ENCODE results near the gene IQSEC1.

Gene IQSEC1

DNA sequence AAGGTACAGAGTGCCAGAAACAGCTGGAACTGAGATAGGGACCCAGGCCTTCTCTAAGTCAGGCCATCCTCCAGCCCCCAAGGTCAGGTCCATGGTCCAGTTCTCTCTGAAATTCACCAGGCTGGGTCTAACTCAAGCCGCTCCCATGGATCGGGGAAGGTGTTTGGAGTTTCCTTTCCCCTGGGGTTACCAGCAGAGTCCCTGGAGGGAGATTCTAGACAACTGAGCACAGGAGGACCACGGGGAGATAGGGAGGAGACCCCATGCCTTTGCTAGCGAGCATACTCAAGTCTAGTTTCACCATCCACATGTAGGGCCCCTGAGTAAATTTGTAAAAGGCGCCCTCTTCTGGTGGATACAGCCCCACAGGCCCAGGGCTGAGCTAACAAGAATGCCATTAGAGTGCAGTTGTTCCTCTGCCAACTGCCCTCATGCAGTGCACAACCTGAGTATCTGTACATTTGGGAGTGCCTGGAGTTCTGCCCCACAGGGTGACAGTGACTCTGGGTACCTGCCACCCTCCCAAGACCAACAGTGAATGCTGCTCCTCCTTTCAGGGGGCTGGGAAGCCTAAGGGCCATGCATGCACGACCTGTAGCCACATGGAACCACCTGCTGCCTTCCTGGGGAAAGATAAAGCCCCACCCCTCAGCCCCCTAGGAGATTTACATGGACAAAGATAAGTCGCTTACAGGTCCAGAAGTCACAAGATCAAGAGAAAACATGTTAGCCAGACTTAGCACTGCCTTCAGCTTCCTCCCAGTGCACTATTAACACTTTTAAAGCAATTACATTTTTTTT lies 89.0 kb downstream of the IQSEC1 start:
- peak; percentile 59 for DNase-seq (ENCODE audit: low read depth)

DNA sequence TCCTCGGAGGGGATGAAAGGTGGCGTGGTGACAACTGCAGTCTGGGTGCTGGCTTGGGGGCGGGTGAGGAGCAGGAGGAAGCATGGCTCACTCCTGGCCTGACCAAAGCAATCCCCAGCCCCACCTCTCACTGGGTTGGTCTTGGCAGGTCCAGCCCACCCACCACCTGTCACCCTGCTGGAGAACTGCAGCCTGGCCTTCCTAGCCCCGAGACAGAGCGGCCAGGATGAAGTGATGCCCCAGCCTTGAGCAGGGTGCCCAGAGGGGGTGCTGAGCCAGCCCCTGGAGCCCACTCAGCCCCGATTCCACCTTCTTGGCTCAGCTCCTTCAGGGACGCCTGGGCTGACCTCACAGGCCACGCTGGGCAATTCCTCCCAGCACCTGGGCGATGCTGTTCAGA lies 89.9 kb downstream of the IQSEC1 start:
- DNase-seq (ENCODE audit: low read depth), result no peak

DNA sequence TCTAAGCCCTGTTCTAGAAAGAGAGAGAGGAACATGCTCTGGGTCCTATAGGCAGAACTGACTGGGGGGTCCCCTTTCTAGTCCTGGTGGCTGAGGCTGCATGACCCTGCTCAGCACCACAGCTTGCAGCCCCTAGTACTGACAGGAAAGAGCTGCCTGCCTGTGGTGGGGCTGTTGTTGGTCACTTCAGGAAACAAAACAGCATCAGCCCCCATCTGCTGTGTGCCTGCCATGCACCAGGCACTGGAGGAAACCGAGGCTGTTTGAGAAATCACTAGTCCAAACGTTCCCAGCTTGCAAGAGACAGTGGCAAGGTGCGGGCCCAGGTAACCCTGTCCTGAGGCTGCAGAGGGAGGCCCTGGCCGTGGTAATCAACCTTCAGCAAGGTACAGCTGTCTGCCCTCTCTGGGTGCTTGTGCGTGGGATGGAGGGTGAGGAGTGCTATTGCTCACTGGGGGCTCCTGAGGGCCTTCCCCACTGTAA lies 90.6 kb downstream of the IQSEC1 start:
- DNase-seq (ENCODE audit: low read depth), result no peak

DNA sequence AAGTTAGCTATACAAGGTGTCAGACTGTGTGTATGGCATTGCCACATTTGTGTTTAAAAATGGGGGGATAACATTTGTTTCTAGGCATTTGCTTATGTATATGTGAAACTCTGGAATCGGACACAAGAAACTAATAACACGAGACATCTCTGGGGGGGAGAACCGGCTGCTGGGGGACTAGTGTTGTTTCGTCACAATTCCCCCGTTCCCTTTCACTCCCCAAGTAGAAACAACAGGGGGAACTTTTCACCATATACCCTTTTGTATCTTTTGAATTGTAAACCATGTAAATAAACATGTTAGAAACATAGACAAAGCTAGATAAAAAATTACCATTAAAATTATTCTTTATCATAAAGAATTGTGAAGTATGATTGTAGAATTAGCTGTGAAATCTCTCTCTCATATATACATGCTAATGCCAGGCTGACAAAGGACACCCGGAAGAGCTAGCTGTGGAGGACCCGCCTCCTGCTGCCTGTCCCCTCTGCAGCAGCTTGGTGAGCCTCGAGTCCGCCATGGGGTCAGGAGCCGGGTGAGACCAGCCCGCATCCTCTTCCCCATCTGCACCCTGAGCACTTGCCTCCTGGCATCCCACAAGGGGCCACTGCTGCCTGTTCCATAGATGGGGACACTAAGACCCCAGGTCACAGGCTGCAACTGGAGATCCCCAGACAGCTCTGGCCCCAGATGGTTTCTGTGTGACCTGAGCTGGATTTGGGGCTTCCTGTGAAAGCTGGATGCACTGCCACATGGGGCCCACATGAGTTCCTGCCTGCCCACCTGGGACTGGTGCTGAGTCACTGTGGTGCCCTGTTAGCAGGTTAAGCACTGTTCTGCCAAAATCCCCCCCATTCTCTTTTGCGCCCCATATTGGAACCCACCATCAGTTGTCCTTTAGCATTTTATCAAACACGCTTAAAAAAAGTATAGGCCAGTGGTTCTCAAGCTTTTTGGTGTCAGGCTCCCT lies 91.6 kb downstream of the IQSEC1 start:
- no peak for DNase-seq (ENCODE audit: low read depth)

DNA sequence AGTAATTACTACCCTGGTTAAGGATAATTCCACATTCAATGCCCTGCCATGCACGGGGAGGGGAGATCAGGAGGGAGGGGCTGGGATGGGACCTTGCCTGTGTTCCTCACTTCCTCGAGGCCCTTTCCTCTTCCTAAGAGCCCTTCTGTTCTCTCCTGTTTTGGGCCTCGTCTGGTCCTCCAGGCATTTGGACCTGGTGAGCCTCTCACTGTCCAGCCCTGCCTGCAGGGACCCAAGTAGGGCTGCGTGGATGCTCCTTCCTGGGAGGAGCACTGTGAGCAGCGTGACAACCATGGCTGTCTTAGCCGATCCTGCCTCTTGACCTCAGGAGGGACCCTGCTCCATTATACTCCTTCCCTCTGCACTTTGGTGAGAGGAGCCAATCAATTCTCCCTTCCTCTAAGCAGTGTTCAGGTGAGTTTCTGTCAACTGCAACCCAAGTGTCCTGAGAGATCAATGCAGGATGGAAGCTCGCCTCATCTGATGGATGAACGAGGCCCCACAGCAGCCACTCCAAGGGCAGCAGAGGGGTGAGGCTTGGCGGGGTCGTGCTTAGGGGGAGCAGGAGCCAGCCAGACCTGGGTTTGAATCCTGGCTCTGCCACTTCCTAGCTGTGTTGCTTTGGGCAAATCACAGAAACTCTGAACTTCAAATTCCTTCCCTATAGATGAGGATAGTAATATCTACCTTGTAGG lies 92.5 kb downstream of the IQSEC1 start:
- DNase-seq (ENCODE audit: low read depth), result no peak

DNA sequence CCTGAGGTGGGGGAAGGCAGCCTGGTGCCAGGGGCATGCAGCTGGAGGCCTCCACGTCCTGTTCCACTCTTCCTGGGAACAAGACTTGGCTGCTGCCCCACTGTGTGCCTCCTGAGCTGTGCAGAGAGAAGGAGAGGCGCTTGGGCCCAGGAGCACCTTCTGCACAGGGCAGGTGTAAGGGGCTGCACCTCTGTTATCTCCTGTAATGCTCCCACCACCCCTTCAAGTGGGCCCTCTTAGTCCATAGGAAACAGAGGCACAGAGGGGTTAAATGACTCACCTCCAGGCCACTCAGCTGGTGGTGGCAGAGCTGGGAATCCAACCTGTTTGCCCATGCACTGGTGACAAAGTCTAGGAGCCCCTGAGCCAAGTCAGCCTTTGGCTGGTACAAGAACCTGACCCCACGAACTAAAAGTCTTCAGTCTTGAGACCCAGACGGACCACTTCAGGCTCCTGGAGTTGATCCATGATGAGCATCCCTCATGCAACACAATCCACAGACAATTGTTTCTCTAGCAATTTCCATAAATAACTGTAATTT lies 93.2 kb downstream of the IQSEC1 start:
- DNase-seq (ENCODE audit: low read depth), result no peak

DNA sequence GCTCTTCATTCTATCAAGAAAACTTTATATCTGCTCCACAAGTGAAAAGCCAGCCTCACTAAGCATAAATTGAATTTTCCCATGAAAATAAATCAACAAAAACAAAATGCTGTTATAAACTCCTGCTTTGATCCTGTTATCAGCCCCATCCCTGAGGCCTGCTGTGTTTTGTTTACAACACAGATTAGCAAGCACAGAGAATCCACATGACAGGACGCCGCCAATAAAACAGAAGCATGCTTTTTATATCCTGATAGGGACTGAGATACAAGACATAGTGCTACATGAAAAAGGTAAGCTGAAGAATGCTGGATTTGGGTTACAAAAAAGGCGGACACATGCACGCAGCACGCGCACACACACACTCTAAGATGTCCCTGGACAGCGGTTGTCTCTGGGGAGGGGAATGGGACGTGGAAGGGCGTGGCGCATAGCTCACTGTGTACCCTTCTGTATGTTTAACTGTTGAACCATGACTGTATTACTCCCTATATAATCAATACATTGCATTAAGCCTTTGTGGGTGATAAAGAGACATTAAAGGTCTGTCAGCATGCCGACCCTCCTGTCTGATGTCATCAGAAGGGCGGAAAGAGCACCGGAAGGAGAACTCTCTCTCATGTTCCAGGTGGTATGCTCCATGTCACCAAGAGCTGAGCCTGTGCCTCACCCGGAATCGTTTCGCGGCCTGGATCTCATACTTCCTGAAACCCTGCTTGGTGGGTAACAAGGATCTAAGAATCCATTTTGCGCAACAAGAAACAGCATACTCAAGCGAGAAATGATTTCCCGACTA lies 93.9 kb downstream of the IQSEC1 start:
- DNase-seq (ENCODE audit: low read depth), result no peak

DNA sequence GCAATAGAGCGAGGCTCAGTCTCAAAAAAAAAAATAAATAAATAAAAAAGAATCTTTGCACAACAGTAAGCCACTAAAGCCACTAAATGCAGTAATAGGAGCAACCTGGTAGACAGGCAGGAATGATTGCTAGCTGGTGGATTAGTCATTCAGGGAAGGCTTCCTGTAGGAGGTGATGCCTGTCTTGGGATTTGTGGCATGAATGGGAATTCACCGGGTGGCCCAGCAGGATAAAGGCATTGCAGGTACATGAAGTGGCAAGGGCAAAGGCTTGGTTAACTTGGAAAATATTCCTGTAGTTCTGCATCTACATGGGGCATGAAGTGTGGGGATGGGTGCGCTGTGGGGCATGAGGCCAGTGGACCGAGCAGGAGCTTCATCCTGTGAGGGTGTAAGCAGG lies 94.5 kb downstream of the IQSEC1 start:
- no peak for DNase-seq (ENCODE audit: low read depth)

DNA sequence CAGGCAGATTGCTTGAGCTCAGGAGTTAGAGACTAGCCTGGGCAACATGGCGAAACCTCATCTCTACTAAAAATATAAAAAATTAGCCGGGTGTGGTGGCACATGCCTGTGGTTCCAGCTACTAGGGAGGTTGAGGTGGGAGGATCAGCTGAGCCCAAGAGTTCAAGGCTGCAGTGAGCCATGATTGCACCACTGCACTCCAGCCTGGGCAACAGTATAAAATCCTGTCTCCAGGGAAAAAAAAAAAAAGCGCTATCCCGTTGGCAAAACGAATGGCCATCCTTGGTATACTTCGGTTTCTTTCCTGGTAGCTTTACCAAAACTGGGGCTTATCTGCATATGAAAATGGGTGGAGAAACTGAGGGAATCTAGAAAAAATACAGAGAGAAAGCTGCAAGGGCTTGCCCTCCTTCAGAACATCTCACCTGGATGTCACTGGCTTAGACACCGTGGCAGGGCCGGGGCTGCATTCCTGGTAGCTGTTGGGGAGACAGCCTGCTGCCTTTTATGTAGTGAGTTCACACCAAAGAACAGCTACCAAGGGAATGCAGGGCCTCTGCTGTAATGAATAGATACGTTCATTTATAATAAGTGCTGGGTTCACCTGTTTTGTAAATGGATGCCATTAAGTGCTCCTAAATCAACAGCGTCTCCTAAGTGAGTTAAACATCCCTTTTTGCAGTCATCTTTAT lies 96.0 kb downstream of the IQSEC1 start:
- no peak for DNase-seq (ENCODE audit: low read depth)

DNA sequence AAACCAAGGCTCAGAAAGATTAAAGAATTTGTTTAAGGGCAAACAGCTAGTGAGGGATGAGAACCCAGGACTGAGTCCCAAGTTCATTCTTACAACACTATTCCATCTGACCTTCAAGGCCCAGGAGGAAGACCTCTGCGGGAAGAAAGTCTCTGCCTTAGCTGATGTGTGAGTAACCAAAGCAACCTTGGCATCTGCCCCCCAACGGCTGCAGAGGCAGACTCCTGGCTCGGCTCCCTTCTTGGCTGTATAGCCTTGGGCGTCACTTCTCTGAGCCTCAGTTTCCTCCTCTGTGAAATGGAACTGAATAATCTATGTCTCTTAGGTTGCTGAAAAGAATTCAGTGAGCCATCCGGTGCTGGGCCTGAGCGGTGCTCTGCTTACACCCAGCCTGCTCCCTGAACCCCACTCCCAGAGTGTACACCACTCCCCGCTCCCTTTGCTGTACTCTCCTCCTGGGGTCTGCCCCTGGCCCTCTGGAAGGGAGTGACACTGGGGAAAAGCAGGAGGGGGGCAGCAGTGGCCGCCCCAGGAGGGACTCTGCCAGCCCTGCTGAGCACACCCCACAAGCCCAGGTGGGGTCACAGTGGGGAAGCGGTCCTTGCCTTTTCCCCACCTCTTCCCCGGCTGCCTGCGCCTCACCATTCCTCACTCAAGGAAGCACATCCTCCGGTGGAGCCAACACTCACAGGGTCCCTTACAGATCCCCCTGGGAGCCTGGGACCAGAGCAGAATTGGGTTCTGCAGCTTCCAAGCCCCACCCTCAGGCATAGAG lies 97.3 kb downstream of the IQSEC1 start:
- no peak for DNase-seq (ENCODE audit: low read depth)

DNA sequence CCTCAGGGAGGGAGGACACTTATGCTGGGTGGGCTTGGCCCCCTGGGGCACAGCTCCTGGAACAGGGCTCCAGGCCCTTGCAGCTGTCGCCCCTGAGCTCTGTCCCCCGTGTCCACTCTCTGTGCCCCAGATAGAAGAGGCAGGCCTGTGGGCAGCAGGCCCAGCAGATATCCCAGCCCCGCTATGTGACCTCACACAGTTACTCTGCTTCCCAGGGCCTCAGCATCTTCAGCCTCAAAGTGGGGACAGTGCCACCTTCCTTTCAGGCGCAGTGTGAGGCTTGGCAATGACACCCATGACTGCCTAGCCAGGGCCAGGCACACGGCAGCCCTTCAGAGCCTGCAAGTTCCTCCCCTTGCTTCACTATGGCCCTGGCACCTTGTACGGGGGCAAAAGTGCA lies 98.4 kb downstream of the IQSEC1 start:
- DNase-seq (ENCODE audit: low read depth), result no peak

DNA sequence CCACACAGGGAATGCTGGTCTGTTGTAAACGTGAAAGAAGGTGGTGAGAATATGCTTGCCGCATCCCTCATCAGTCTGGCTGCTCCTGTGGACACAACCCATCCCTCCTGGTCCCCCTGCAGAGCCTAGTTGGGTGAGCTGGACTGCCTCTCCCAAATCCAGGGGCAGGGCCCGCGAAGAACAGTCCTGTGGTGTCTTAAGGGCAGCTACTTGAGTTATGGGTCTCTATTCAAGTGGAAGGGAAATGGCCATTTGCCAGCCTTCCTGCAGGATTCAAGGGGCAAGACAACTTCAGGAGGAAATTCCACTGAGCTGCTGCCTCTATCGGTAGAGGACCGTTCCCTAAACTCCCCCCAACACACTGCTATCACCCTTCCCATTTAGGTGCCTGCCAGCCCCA lies 98.9 kb downstream of the IQSEC1 start:
- no peak for DNase-seq (ENCODE audit: low read depth)

DNA sequence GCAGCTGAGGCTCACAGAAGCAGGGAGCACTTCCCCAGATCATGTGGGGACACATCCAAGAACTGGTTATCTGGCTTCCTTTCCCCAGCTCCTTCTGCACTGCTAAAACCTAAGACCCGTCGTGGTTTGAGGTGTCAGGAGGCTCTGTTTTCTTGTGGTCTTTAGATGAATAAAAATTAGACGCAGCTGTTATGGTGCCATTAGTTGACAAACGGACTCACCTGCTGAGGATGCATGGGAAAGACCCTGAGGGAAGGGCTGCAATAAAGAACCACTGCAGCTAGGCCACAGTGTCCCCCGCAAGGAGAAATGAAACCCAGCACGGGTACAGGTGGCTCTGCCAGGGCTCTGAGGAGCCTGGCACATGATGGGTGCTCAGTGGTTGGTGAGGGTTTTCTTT lies 99.4 kb downstream of the IQSEC1 start:
- DNase-seq (ENCODE audit: low read depth), result no peak

DNA sequence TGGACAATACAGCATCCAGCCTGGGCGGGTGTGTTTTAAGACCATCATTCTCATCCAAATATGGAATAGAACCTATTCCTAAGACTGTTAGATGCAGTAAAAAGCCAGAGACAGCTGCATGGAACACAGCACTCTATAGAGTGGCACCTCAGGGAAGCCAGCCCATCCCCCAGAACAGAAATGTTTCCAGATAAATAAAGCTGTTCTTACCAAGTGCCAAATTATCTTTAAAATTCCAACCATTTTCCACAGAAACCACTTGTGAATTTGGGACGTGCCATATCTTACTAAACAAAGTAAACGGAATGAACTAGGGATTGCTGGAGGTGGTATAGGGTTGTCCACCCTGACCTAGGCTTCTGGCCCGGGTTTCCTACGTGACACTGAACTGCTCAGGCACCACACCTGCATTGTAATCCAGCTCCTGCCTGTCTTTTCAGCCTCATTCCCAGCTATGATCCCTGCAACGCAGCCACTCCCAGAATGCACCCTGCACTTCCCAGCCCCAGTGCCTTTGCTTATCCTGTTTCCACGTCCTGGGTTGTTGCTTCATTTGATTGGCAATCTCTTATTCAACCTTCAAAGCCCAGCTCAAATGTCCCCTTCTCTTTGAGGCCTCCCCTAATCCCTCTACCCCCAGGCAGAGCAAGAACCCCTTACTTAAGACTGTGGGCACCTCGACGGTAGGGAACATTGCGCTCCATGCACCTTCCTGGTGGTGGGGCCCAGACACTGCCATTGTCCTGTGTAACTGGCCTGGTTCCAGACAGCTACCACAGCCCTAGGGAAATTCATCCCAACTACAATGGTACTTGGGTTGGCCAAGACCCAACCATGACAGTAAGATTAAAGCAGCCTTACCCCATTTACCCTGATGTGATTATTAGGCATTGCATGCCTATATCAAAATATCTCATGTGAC lies 100.2 kb downstream of the IQSEC1 start:
- no peak for DNase-seq (ENCODE audit: low read depth)

DNA sequence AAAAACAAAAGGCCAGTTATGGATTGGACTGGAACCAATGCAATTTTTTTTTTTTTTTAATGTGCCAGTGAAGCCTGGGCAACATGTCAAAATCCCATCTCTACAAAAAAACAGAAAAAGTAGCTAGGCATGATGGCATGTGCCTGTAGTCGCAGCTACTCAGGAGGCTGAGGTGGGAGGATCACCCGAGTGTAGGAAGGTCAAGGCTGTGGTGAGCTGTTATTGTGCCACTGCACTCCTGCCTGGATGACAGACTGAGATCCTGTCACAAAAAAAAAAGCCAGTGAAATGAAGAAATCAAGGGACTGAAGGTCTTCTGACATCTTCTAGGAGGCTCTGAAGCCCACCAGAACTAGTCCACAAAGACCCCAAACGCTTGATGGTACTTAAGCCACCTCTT lies 101.2 kb downstream of the IQSEC1 start:
- no peak for DNase-seq (ENCODE audit: low read depth)

DNA sequence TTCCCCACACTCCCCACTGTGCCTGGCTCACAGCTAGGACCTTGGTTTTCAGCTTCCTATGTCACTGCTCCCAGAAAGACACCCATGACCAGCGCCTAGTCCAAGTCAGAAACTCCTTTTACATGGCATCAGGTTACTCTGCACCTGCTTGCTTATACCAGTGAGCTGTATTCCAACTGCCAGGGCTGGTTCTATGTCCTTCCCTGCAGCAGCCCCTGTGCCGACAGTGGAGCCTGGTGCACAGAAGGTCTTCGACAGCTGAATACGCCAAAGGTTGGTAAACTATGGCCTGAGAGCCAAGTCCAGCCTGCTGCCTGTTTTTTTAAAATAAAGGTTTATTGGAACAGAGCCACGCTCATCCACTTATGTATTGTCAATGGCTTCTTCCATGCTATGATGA lies 102.5 kb downstream of the IQSEC1 start:
- no peak for DNase-seq (ENCODE audit: low read depth)

DNA sequence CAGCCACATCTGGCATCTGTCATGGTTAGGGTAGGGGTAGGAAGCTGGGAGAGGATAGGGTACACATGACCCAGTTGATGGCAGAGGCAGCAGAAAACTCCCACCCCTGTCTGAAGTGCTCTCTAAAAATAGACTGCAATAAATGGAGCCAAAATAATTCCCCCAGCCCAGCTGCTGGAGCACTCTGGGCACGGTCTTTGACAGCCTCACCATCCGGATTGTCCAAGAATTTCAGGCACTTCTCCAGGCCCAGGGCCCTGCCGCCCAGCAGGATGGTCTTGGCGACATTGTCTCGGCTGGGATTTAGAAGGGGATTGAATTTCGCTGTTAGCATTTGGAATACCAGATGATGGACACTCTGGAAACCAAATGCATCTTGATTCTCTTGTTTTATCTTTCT lies 103.7 kb downstream of the IQSEC1 start:
- no peak for DNase-seq (ENCODE audit: low read depth)

DNA sequence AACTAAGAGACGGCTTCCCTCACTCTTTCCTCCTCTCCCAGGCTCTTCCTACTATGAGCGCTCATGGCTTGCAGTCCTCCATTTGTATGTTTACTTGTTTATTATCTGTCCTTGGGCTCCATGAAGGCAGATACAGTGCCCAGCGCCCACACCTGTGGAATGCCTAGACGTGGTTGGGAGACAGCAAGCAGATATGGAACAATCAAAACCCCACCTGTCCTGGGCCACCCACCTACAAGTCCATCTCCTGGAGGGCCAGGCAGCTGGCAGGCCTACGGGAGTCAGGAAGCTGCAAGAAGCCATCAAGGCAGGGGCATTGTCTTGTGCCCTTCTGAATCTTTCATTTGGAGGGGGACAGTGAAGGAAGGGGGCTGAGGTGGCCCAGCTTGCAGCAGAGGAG lies 104.7 kb downstream of the IQSEC1 start:
- no peak for DNase-seq (ENCODE audit: low read depth)
